Loucy (cell line): ENCODE data around the gene AMBRA1.

Experiments
- CTCF ChIP-seq: fragments of 200-600 bp; sonication (generic); conservative IDR thresholded peaks from 2 replicates; pipeline ENCODE4 v1.5.1; 2014; ENCODE audit warnings: mild to moderate bottlenecking, antibody characterized with exemption, low read length
- EZH2phosphoT487 ChIP-seq: fragments of 200-600 bp; IDR thresholded peaks from 2 replicates; pipeline ENCODE4 v1.6.1; 2018; ENCODE audit warnings: antibody characterized with exemption, mild to moderate bottlenecking, moderate library complexity, borderline replicate concordance

DNA sequence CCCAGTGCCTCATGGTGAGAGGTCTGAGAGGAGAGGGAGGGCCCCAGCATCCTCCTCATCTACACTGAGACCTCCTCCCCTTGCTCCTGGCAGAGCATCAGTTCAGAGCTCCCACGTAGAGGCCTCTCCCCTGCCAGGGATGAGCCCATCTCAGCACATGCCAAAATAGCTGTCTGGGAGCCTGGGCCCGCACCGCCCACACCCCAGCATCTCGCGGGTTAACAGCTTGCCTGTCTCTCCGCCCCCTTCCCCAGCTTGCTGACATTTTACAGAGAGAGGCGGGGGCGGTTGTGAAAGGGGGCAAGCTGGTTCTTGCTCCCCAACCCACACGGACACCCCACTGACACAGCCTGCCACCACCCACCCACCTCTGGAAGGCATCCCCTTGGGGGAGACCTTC, 240.1 kb downstream of the AMBRA1 start:
- TF ChIP-seq CTCF, result no peak
- TF ChIP-seq EZH2phosphoT487, result no peak
